ENCODE data around the gene ABCD3. TPM values are rescaled to one million over a fixed set of nuclear protein-coding genes. Genes with fewer than 3 reads are reported as not detected.
A peak's percentile ranks its signal among the peaks of the same experiment; 100 is the strongest.

Gene ABCD3
- total RNA-seq, 4 donors from 2014 or later, result 37.2 to 88.3 (median 58.1) TPM

GRCh38 chr1:94383966-94384408 is 34.2 kb upstream of the ABCD3 start:
- Histone ChIP-seq H3K27me3 (no peaks in the 10 kb centered on the region), H3K36me3 (no peaks in the 10 kb centered on the region), H3K27ac (peak overlapping the region; percentile 83 to 89 (median 86)), H3K4me3 (no peak overlapping the region), H3K4me1 (peaks cover 0 to 40% (median 23%) of the 10 kb centered on the region in 4 donors), H3K9me3 (no peaks in the 10 kb centered on the region)
- DNase-seq, result peak; percentile 30
- WGBS, 2 donors (ENCODE audit: low coverage in 1 of 2), result 34 to 54% methylated on average over 4 of the region's 4 CpGs
- in situ Hi-C loops (cut with MboI; ENCODE audit: low pct_ligation_motif_present in 1 of 4, low pct_unique_long_range_greater_than_20kb in 1 of 4, low sequenced_read_pairs in 3 of 4) (no loop called here), intact Hi-C loops (cut with DNase I; ENCODE audit: low total_unique reads) (no loop called here)
- TF ChIP-seq POLR2AphosphoS5 (IDR thresholded peaks at IDR 0.05), result peak in 2 of 3 donors; percentile 45 to 76
- no peak for TF ChIP-seq POLR2A (IDR thresholded peaks at IDR 0.05)

- peak in 2 of 3 donors; percentile 6 to 35 for TF ChIP-seq POLR2AphosphoS5 (IDR thresholded peaks at IDR 0.05)
- TF ChIP-seq POLR2A (IDR thresholded peaks at IDR 0.05), result no peak
- in situ Hi-C loops (cut with MboI; ENCODE audit: low pct_ligation_motif_present in 1 of 4, low pct_unique_long_range_greater_than_20kb in 1 of 4, low sequenced_read_pairs in 3 of 4), result no loop called here
- WGBS, 2 donors (ENCODE audit: low coverage in 1 of 2), result 24% methylated on average over 4 of the region's 4 CpGs; no CpG with 5 or more reads in 1 of the 2 donors
- Histone ChIP-seq H3K9me3 (no peaks in the 10 kb centered on the region), H3K27ac (peak overlapping the region; percentile 83 to 89 (median 86)), H3K27me3 (no peaks in the 10 kb centered on the region), H3K36me3 (no peaks in the 10 kb centered on the region), H3K4me3 (peak overlapping the region in 1 of 4 donors; percentile 19), H3K4me1 (peaks cover 0 to 40% (median 23%) of the 10 kb centered on the region in 4 donors)
- intact Hi-C loops (cut with DNase I; ENCODE audit: low total_unique reads), result no loop called here
- DNase-seq, result peak; percentile 33
Observed at GRCh38 chr1:94384485-94385265, 33.5 kb upstream of the ABCD3 start.

DNA sequence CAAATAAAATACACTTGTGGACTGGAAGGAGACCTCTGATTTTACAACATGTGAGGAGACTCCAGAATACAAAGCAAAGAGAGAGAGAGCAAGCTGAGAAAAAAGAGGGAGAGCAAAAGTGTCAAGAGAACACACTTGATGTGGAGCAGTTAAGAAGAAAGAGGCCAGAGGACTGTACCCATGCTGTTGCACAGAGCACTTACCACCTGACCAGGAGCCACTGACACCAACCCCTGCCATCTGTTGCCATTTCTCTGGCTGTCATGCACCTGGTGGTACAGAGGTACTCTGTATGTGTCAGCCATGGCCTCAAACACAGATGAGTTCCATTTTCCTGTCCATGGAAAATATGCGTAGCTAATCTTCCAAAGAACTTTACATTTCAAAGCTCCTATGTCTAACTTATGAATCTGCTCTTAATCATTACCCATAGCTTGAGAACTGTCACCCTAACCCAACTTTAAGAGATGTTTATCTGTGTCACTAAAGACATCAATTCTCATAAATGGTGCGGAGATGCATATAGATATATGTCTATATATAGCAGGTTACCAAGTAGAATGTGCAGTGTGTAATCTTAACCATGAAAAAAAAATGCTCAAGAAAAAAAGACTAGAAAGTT is 32.8 kb upstream of the ABCD3 start:
- 32% methylated on average over 2 of the region's 2 CpGs; no CpG with 5 or more reads in 1 of the 2 donors for WGBS, 2 donors (ENCODE audit: low coverage in 1 of 2)
- H3K9me3 ChIP-seq, result no peaks in the 10 kb centered on the region
- in situ Hi-C loops (cut with MboI; ENCODE audit: low pct_ligation_motif_present in 1 of 4, low pct_unique_long_range_greater_than_20kb in 1 of 4, low sequenced_read_pairs in 3 of 4) (no loop called here), intact Hi-C loops (cut with DNase I; ENCODE audit: low total_unique reads) (no loop called here)
- peak overlapping the region; percentile 83 to 89 (median 86) for H3K27ac ChIP-seq
- no peak for TF ChIP-seq POLR2AphosphoS5 (IDR thresholded peaks at IDR 0.05)
- TF ChIP-seq CTCF (IDR thresholded peaks at IDR 0.05), result no peak
- no peak for TF ChIP-seq EP300 (IDR thresholded peaks at IDR 0.05; ENCODE audit: low read depth)
- TF ChIP-seq POLR2A (IDR thresholded peaks at IDR 0.05), result no peak
- no peaks in the 10 kb centered on the region for H3K36me3 ChIP-seq
- H3K4me3 ChIP-seq, result peak overlapping the region in 1 of 4 donors; percentile 19
- H3K4me1 ChIP-seq, result peaks cover 0 to 40% (median 23%) of the 10 kb centered on the region in 4 donors
- DNase-seq, result no peak
- no peaks in the 10 kb centered on the region for H3K27me3 ChIP-seq

- Histone ChIP-seq H3K9me3 (no peaks in the 10 kb centered on the region), H3K4me1 (peaks cover 0 to 23% (median 16%) of the 10 kb centered on the region in 4 donors), H3K4me3 (no peak overlapping the region), H3K36me3 (no peaks in the 10 kb centered on the region), H3K27me3 (no peaks in the 10 kb centered on the region), H3K27ac (no peak overlapping the region)
- no peak for DNase-seq
- WGBS, 2 donors (ENCODE audit: low coverage in 1 of 2), result 51 to 60% methylated on average over 2 to 4 of the region's 4 CpGs
- TF ChIP-seq POLR2AphosphoS5 (IDR thresholded peaks at IDR 0.05) (no peak), CTCF (IDR thresholded peaks at IDR 0.05) (no peak), EP300 (IDR thresholded peaks at IDR 0.05; ENCODE audit: low read depth) (no peak), POLR2A (IDR thresholded peaks at IDR 0.05) (no peak)
- intact Hi-C loops (cut with DNase I; ENCODE audit: low total_unique reads), result no loop called here
- in situ Hi-C loops (cut with MboI; ENCODE audit: low pct_ligation_motif_present in 1 of 4, low pct_unique_long_range_greater_than_20kb in 1 of 4, low sequenced_read_pairs in 3 of 4), result no loop called here
Observed at GRCh38 chr1:94389298-94389697, 28.9 kb upstream of the ABCD3 start.

DNA sequence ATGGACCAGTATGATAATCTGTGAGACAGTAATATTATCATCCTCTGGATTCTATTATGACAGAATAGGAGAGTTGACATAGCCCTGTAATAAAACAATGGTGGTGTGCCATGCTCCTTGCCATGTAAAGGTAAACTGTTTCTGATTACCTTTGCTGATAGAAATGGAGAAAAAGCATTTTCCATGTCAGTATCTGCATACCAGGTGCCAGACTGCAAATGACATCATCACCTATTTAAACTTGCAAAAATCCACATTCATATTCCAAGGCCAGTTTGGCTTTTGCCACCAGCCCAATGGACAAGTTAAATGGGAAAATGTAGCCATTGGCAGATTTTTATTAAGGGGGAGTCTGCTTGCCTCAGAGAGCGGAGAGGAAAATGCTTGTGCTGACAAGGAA is 23.9 kb upstream of the ABCD3 start:
- Histone ChIP-seq H3K4me3 (no peak overlapping the region), H3K9me3 (no peaks in the 10 kb centered on the region), H3K27me3 (no peaks in the 10 kb centered on the region), H3K27ac (no peak overlapping the region), H3K36me3 (no peaks in the 10 kb centered on the region), H3K4me1 (no peaks in the 10 kb centered on the region)
- WGBS, 2 donors (ENCODE audit: low coverage in 1 of 2), result 90% methylated on average over 1 of the region's 1 CpG; no CpG with 5 or more reads in 1 of the 2 donors
- intact Hi-C loops (cut with DNase I; ENCODE audit: low total_unique reads) (no loop called here), in situ Hi-C loops (cut with MboI; ENCODE audit: low pct_ligation_motif_present in 1 of 4, low pct_unique_long_range_greater_than_20kb in 1 of 4, low sequenced_read_pairs in 3 of 4) (no loop called here)
- no peak for DNase-seq
- TF ChIP-seq POLR2A (IDR thresholded peaks at IDR 0.05), result no peak
- TF ChIP-seq EP300 (IDR thresholded peaks at IDR 0.05; ENCODE audit: low read depth), result no peak
- TF ChIP-seq POLR2AphosphoS5 (IDR thresholded peaks at IDR 0.05), result no peak
- no peak for TF ChIP-seq CTCF (IDR thresholded peaks at IDR 0.05)
